GM10847 (cell line): Measurements from ENCODE around the gene TSHR.

ENCODE experiments used
- POLR2A ChIP-seq: IDR thresholded peaks from 2 replicates; pipeline ENCODE4 v1.6.1; 2011; ENCODE audit not compliant: insufficient read length; ENCODE audit errors: extremely low read depth

The TSHR gene

GRCh38 chr14:80977221-80977620, 21.8 kb downstream of the TSHR start:
- TF ChIP-seq POLR2A, result no peak

- TF ChIP-seq POLR2A, result no peak
Observed at GRCh38 chr14:80978403-80978802, 23.0 kb downstream of the TSHR start.

GRCh38 chr14:80979951-80980350, 24.5 kb downstream of the TSHR start:
- TF ChIP-seq POLR2A, result no peak

- no peak for TF ChIP-seq POLR2A
Observed at GRCh38 chr14:80981156-80981555, 25.7 kb downstream of the TSHR start.

GRCh38 chr14:80981673-80982072, 26.3 kb downstream of the TSHR start:
- no peak for TF ChIP-seq POLR2A

- TF ChIP-seq POLR2A, result no peak
Observed at GRCh38 chr14:80982711-80983110, 27.3 kb downstream of the TSHR start.

- TF ChIP-seq POLR2A, result no peak
Observed at GRCh38 chr14:80987235-80988032, 32.0 kb downstream of the TSHR start.

GRCh38 chr14:80988192-80988591, 32.8 kb downstream of the TSHR start:
- TF ChIP-seq POLR2A, result no peak

GRCh38 chr14:80988735-80989429, 33.5 kb downstream of the TSHR start:
- TF ChIP-seq POLR2A, result no peak

GRCh38 chr14:80992580-80992979, 37.2 kb downstream of the TSHR start:
- no peak for TF ChIP-seq POLR2A

- no peak for TF ChIP-seq POLR2A
Observed at GRCh38 chr14:80996049-80996901, 40.9 kb downstream of the TSHR start.

- no peak for TF ChIP-seq POLR2A
Observed at GRCh38 chr14:81001447-81001846, 46.0 kb downstream of the TSHR start.

- no peak for TF ChIP-seq POLR2A
Observed at GRCh38 chr14:81004575-81004974, 49.2 kb downstream of the TSHR start.

- TF ChIP-seq POLR2A, result no peak
Observed at GRCh38 chr14:81005540-81006228, 50.3 kb downstream of the TSHR start.

- no peak for TF ChIP-seq POLR2A
Observed at GRCh38 chr14:81006266-81006665, 50.8 kb downstream of the TSHR start.
